Activated T-cell treated with anti-CD3 and anti-CD28 coated beads for 24 hours (primary cell): ENCODE results near the gene VEZF1.
A peak's percentile ranks its signal among the peaks of the same experiment; 100 is the strongest.

ENCODE experiments used
- DNase-seq: peaks from one replicate; pipeline ENCODE4 v3.0.0-alpha.2; 2020; ENCODE audit warnings: low read depth

The VEZF1 gene

DNA sequence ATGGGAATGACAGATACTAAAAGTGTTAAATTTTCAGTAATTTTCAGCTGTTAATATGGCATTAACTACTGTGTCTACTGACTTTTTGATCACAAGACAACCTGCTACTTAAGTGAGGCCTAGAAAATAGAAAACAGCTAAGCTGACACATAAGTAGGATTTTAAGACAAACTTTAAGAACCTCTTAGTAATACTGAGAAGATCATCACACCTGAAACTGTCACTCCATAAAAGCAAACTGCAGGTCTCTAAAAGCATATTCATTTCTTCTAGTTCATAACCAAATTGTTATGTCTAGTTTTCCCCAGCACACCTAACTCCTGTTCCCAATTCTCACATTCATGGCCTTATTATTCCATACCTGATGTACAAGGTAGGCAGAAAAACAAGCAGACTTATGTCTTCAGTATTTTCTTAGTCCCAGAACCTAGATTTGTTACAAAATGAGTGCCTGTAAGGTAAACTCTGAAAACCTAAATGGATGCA lies 11.0 kb upstream of the VEZF1 start:
- no peak for DNase-seq

- DNase-seq = no peak
Measured at GRCh38 chr17:57997085-57997809, 9.2 kb upstream of the VEZF1 start.

- DNase-seq = peak; percentile 54
Measured at GRCh38 chr17:57995076-57995956, 7.3 kb upstream of the VEZF1 start.

- no peak for DNase-seq
Measured at GRCh38 chr17:57994436-57994835, 6.4 kb upstream of the VEZF1 start.

DNA sequence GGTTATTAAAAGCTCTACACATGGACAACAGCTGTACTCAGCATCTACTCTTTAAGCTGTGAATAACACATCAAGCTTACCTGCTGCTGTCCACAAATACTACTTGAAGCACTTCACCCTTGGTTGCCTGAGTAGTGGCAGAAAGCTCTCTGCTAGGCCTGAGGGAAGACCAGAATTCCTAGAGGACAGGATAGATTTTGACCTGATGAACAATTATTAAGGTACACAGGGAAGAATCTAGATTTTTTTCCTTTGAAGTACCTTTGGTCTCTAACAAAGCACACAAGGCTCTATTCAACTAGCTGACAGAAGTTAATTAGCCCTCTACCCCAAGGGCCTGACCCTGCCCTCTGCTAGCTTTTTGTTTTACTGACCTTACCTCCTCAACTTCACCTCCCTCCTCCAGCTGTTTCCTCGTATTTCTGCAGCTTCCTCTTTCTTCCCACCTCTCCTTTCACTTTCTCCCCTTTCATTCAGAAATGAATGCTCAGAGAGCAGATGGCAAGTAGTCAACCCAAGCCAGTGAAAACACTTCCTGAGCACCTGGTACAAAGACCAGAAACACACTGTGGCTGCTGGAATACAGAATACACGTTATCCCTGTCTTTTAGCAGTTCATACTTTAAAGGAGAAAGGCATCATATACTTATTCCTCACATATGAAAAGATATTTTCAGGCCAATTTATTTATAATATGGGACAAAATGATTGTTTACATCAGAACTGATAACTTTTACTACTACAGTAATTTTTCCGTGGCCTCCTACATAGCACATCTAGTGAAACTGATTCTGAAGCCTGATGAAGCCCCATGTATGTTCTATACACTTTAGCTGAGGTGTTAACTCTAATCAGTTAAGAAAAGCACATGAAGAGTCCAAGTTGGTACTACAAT lies 5.7 kb upstream of the VEZF1 start:
- DNase-seq = no peak

DNA sequence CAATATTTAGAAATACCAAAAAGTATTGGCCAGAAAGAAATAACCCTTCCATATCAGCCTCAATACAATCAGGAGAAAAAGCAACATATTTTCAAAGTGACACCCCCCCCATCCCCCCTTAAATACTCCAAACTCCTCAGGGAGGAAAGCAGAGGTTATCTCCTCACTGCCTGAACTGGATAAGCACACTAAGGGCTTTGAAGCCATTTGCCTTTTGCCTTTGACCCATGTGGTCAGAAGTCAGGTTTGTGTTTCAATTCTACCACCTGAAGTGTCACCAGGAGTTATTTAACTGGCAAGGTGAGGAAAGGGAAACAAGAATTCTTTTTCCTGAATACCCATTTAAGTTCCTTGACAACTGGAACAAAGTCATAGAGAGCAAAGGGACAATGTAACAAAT lies 3.5 kb upstream of the VEZF1 start:
- DNase-seq = no peak

- DNase-seq = no peak
Measured at GRCh38 chr17:57990037-57990436, 2.0 kb upstream of the VEZF1 start.

DNA sequence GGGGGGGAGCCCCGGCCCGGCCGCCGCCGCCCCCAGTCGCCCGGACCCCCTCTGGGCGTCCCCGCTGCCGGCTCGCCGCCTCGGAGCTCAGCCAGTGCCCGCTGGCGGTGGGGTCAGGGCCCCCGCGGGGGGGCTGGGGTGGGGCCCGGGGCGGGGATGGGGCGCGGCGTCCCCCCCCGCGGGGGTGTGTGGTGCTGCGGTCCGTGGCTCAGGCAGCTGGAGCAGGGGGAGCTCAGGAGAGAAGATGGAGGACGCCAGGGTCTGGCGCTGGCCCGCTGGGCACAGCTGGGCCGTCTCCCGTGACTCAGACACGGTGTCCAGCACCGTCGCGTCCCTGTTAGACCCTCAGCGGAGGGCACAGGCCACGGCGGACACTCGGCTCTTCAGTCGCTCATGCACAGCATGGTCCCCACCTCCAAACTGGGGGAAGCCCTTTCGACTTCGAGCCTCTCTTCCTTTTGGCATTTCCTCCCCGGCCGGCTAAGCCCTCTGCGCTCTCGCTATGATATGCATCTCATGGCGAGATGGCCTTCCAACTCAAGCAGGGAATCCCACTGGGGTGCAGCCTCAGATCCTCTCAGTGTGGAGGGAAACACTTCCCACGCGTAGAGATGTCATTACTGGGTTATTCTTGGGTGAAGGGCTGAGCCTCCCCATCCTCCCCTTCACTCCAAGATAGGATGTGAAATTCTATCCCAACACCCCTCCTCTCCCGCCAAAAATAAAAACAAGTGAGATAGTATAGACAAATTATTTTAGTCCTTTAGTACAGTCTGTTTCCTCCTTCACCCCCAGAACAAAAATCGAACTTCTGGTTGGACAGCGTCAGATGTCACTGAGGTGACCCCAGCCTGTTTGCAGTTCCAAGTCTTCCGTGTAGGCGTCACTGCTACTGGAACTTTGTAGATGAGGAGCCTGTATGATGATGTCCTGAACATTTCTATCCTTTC lies 522 bp upstream of the VEZF1 start:
- DNase-seq = peak; percentile 20

DNA sequence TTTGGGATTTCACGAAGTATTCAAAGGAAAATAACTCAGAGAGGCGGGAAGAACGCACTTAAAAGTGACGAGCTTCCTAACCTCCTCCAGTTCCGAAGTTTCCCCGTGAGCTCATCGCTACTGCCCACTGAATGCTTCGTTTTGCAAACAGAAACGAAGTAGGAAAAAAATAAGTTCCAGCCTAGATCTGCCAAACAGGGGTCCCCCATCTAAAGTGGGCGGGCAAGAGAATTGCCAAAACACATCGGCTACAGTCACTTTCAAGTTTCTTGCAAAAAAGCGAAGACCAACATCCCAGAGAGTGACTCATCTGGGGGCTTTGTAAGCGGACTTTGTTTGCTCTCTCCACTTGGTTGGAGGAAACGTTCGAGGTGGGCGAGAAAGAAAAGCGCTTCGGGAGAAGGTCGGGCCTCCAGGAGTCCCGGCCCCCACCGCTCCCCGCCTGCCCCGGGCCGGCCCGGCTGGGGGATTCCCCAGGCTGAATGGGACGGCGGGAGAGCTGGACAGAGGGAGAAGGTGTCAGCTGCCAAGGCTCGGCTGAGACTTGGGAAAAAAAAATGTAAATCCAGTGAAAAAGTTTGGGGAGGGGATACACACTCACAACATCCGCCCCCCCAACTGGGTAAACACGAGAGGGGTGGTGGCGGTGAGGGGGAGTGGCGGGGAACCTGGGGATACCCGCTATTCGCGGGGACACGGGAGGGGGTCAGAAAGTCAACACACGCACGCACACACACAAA lies 1.0 kb downstream of the VEZF1 start:
- DNase-seq = peak; percentile 33

GRCh38 chr17:57985675-57985974 lies 2.4 kb downstream of the VEZF1 start:
- no peak for DNase-seq

DNA sequence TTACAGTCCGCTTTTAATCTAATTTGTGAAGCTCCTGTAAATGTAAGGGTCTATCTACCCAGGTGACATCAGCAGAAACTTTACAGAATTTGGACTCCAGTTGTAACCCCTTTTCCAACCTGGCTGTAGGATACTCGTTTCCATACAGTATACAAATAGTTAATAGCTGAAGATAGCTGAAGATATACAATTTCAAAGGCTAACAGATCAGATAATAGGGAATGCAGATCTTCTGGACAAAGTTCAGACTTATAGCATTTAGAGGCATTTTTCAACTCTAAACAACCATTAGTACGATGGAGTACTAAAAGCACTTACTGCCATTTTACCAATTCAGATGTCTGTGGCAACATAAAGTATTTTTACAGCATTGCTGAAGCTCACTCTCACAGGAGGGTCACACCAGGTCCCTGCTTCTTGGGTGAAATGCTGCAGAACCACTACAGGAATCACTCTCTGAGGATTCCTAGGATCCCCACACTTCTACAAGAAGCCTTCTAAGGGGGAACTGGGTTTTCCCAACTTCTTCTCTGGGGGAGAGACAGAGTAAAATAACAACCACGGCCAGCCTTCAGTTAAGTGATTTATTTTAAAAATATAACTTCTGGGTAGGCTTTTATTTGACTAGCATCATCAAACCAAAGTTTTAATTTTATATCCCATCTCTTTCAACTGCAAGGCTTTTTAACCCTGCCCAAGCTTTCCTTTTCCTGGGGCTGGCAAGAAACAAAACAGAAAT lies 2.9 kb downstream of the VEZF1 start:
- DNase-seq = no peak

DNA sequence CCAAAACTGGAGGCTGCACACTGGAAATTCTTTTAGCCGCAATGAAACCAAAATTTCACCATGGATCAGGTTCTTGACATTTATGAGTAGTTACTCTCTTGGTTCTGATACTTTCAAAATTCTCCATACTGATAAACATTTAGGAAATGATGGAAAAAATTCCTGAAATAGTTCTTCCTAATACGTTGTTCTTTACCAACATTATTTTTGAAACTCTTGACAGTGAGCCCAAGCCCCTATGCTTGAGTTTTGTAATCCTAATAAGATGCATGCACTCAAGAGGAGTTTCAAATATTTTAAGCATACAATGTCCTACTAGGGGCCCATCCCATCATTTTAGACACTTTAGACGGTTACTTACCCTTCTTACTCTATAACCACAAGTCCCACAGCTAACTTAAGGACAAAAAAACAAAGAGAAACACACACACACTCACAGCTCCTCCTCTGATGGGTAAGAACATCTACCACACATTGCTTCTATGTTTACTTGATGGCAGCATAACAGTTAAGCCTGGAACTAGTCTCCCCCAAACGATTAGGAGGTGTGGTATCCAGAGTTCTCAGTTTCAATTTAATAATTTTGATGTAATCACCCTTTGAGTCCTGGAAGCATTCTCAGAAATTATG lies 3.7 kb downstream of the VEZF1 start:
- no peak for DNase-seq

DNA sequence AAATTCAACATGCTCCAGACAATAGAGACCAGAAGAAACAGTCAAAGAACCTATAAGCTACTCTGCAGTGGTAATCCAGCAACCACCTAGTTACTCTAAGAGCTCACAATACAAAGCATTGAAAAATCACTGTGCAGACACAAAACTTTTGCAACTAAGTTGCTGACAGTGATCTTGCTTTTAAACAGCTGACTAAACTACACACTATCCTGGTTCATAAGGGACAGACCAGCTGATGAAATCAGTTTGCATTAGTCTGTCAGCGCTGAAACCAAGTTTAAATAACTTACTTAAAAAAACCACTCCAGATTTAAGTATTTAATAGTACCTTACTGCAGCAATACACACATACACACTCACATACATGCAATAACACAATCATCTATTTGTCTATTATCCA lies 4.6 kb downstream of the VEZF1 start:
- no peak for DNase-seq

- DNase-seq = no peak
Measured at GRCh38 chr17:57982452-57983170, 5.4 kb downstream of the VEZF1 start.

DNA sequence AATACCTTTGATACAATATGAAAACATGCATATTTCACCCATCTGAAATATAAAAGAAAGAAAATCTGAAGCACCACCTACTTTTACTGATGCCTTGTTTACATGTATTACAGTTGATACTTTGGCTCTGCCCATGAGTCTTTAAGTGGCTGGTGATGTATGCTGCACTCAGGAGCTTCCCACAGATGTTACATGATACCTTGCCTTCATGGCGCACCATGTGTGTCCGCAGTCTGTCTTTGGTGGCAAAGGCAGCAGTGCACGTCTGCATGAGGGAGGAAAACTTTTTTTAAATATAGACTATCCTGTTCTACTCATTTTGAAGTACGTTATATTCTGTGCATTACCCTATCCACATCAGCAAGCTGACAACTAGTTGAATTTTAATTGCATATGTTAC lies 7.5 kb downstream of the VEZF1 start:
- DNase-seq = no peak

- DNase-seq = no peak
Measured at GRCh38 chr17:57979076-57979475, 9.0 kb downstream of the VEZF1 start.

GRCh38 chr17:57976594-57976993 lies 11.5 kb downstream of the VEZF1 start:
- DNase-seq = no peak

GRCh38 chr17:57975044-57975443 lies 13.0 kb downstream of the VEZF1 start:
- no peak for DNase-seq
